K562 (cell line): ENCODE data around the gene DENND1A. TPM values are rescaled to one million over a fixed set of nuclear protein-coding genes. Genes with fewer than 3 reads are reported as not detected.

ENCODE experiments used
- ATAC-seq: fragments of 200-7000 bp; cut with Tn5 transposase; 3 replicates; pipeline ENCODE4 v1.9.1; 2020; ENCODE audit warnings: moderate library complexity
- BruUV-seq: library from RNA; stranded (reverse); fragments of 400-500 nt; replicated peaks from 2 replicates; lab custom pipeline; 2021; lab: Mats Ljungman, UMichigan
- CTCF ChIA-PET: fragments of 300-600 bp; formaldehyde crosslinking; extraction: SDS; loops from one replicate; lab custom pipeline; 2021; ENCODE audit warnings: low intra/inter-chr PET ratio; lab: Yijun Ruan, JAX
- POLR2A ChIA-PET: fragments of 300-600, 350-650 bp; sonication (Branson Sonifier 250); formaldehyde crosslinking; extraction: SDS; loops from one replicate; lab custom pipeline; 2021; ENCODE audit warnings: antibody characterized with exemption, inconsistent platforms; lab: Yijun Ruan, JAX
- DNase-seq, 4 experiments: peaks; one replicate each; pipeline versions ENCODE4 v3.0.0 to v3.0.0-alpha.2; 2011 to 2018; ENCODE audit warnings: low spot score in 3 of 4, mixed read lengths in 3 of 4; ENCODE audit errors: extremely low read depth in 1 of 4
- FAIRE-seq: peaks from 2 replicates; lab custom pipeline; 2011; peaks lifted over from hg19 to GRCh38; lab: Jason Lieb, UNC
- H2AFZ ChIP-seq: 2 replicates; pipeline ENCODE4 v1.6.0; 2011; ENCODE audit warnings: low read depth, low read length, control low read depth, inconsistent platforms
- H3K27ac ChIP-seq: fragments of 200-600 bp; 3 replicates; pipeline ENCODE4 v1.8.0; 2011; ENCODE audit warnings: low read depth, mild to moderate bottlenecking, control low read depth, inconsistent platforms, low read length, moderate library complexity, mixed read lengths; ENCODE audit errors: extremely low read depth
- H3K27me3 ChIP-seq, 2 experiments: fragments of 300-600 bp in 1 of 2; 2 replicates in 1 of 2; 3 replicates in 1 of 2; pipeline versions ENCODE4 v1.6.0 to v1.8.0; 2011; ENCODE audit warnings: inconsistent platforms in 2 of 2, low read length in 2 of 2, mild to moderate bottlenecking in 1 of 2, mixed read lengths in 1 of 2, moderate library complexity in 1 of 2; ENCODE audit not compliant: control insufficient read depth in 2 of 2, insufficient read depth in 2 of 2
- H3K36me3 ChIP-seq: fragments of 300-600 bp; 3 replicates; pipeline ENCODE4 v1.8.0; 2011; ENCODE audit warnings: mild to moderate bottlenecking, low read length, inconsistent platforms; ENCODE audit not compliant: control insufficient read depth, insufficient read depth
- H3K4me1 ChIP-seq, 2 experiments: fragments of 200-600 bp in 1 of 2; replicated peaks in 1 of 2; 2 replicates in 1 of 2; 3 replicates in 1 of 2; pipeline versions ENCODE4 v1.5.1 to v1.8.0; 2011; ENCODE audit warnings: inconsistent platforms in 2 of 2, low read length in 2 of 2, mild to moderate bottlenecking in 1 of 2, mixed read lengths in 1 of 2, moderate library complexity in 1 of 2; ENCODE audit not compliant: control insufficient read depth in 2 of 2, insufficient read depth in 2 of 2
- H3K4me2 ChIP-seq: 2 replicates; pipeline ENCODE4 v1.6.1; 2011; ENCODE audit warnings: low read length, control low read depth, inconsistent platforms, mixed read lengths; ENCODE audit not compliant: insufficient read depth
- H3K4me3 ChIP-seq: fragments of 200-600 bp; sonication (generic), shearing (Covaris generic); 2 replicates; pipeline ENCODE4 v1.5.1; 2016; ENCODE audit warnings: control low read depth, inconsistent platforms
- H3K79me2 ChIP-seq: fragments of 200-600 bp; 3 replicates; pipeline ENCODE4 v1.8.0; 2011; ENCODE audit warnings: low read length, inconsistent platforms; ENCODE audit not compliant: control insufficient read depth, insufficient read depth
- H3K9ac ChIP-seq, 2 experiments: 2 replicates each; pipeline versions ENCODE4 v1.6.0 to v1.6.1; 2011; ENCODE audit warnings: low read depth in 2 of 2, low read length in 2 of 2, control low read depth in 1 of 2, inconsistent platforms in 1 of 2, mild to moderate bottlenecking in 1 of 2, mixed read lengths in 1 of 2; ENCODE audit not compliant: insufficient read depth in 1 of 2
- H3K9me1 ChIP-seq: one replicate; pipeline ENCODE4 v1.6.0; 2011; ENCODE audit warnings: inconsistent platforms, mild to moderate bottlenecking, low read length, moderate library complexity; ENCODE audit not compliant: control insufficient read depth, insufficient read depth
- H3K9me3 ChIP-seq: replicated peaks from 2 replicates; pipeline ENCODE4 v1.5.1; 2011; ENCODE audit warnings: low read depth, low read length, inconsistent platforms; ENCODE audit not compliant: control insufficient read depth, insufficient read depth
- H4K20me1 ChIP-seq: replicated peaks from 2 replicates; pipeline ENCODE4 v1.6.1; 2011; ENCODE audit warnings: low read length, inconsistent platforms, mixed read lengths; ENCODE audit not compliant: control insufficient read depth, insufficient read depth
- DPF2 ChIP-seq: fragments of 450-650 bp; IDR thresholded peaks from 2 replicates; pipeline ENCODE4 v1.6.1; 2016
- MEF2D ChIP-seq: conservative IDR thresholded peaks from 2 replicates; pipeline ENCODE4 v1.6.1; 2016; ENCODE audit warnings: low read depth, missing genetic modification characterization, missing compliant biosample characterization
- WGBS: fragments of 100-300 bp; shearing (Covaris generic); methylation state at CpG from one replicate; pipeline ENCODE4 v1.1.6; 2016; ENCODE audit warnings: low coverage, mixed read lengths; ENCODE audit not compliant: insufficient coverage; ENCODE audit errors: missing lambda C conversion rate; 5-methylcytosine and 5-hydroxymethylcytosine counted together
- in situ Hi-C: fragments of 300-500 bp; cut with MboI; formaldehyde crosslinking; loops from 4 replicates; pipeline ENCODE4 v1.15.0; 2018; ENCODE audit warnings: inconsistent platforms, mixed read lengths
- intact Hi-C: fragments of 100-400 bp; cut with micrococcal nuclease; formaldehyde crosslinking; loops from 2 replicates; pipeline ENCODE4 v1.14.2; 2022
- polyA plus RNA-seq, 8 experiments: library from polyadenylated mRNA; depleted of rRNA in 4 of 8; stranded (reverse) in 5 of 8; unstranded in 3 of 8; fragments of >200 nt; fragmentation: Nextera tagmentation in 2 of 8; fragmentation: Illumina TruSeq in 1 of 8; extraction: Ambion mirVana in 2 of 8; extraction: Trizol in 1 of 8; gene quantifications; 2 replicates each; pipeline versions ENCODE4 v1.2.1 to v1.2.3, GENCODE V29; 2011 to 2014; ENCODE audit warnings: inconsistent platforms in 1 of 8, missing spikeins in 1 of 8
- total RNA-seq, 7 experiments: library from RNA; depleted of rRNA in 6 of 7; stranded (reverse); fragments of >200 nt in 6 of 7; fragmentation: Illumina TruSeq in 2 of 7; extraction: Trizol in 2 of 7; gene quantifications; 2 replicates each; pipeline versions ENCODE4 v1.2.1 to v1.2.3, GENCODE V29; 2011 to 2021; ENCODE audit warnings: low replicate concordance in 1 of 7

The DENND1A gene
- total and polyA plus RNA-seq, 9 of the 15 experiments (the other 6 are each of a cell fraction or from before 2014, with no cell fraction given) = 7.6 to 29.5 (median 15.7) TPM

- peak; percentile 93 for TF ChIP-seq DPF2
Measured at GRCh38 chr9:123338710-123339665, 590.9 kb downstream of the DENND1A start (continued).

GRCh38 chr9:123337971-123338370 is 592.0 kb downstream of the DENND1A start:
- Histone ChIP-seq H3K4me2 (no peak overlapping the region), H2AFZ (peak overlapping the region; percentile 98; the same call in 1 of the 2 replicates), H3K27ac (no peak overlapping the region), H3K27me3 (no peaks in the 10 kb centered on the region), H3K36me3 (no peaks in the 10 kb centered on the region), H3K4me1 (peaks cover 40 to 49% of the 10 kb centered on the region in 2 experiments), H4K20me1 (no peaks in the 10 kb centered on the region), H3K9ac (peak overlapping the region in 1 of 2 experiments; percentile 70; a peak in 1 of 4 replicates), H3K4me3 (no peak overlapping the region), H3K79me2 (no peaks in the 10 kb centered on the region), H3K9me1 (no peaks in the 10 kb centered on the region), H3K9me3 (no peaks in the 10 kb centered on the region)
- no peak for TF ChIP-seq MEF2D (tag)
- WGBS = 67% methylated on average over 4 of the region's 4 CpGs
- DNase-seq (no peak), ATAC-seq (no peak), FAIRE-seq (no peak)
- ChIA-PET POLR2A (interaction anchor here (0.7 to 1.5 kb wide), 2 partner anchors 55 to 77 kb away, joined by 3 to 4 read pairs; no protein-coding TSS in a partner anchor), CTCF (no interaction called here)
- intact Hi-C loops = no loop called here
- no TSS peak for BruUV-seq
- in situ Hi-C loops = no loop called here
